ENCODE measurements around the gene ATP7A. TPM values are rescaled to one million over a fixed set of nuclear protein-coding genes. Genes with fewer than 3 reads are reported as not detected.

Gene ATP7A
- total and polyA plus RNA-seq, 2 donors (not counting 3 experiments of a cell fraction or from before 2014, with no cell fraction given): 3.1 to 8.8 TPM

GRCh38 chrX:77977095-77977494, 66.6 kb downstream of the ATP7A start:
- Histone ChIP-seq H2AFZ (ENCODE audit: low read depth, low read length) (no peak overlapping the region), H3K36me3 (ENCODE audit: control insufficient read depth in 2 of 2, extremely low read depth in 1 of 2, insufficient read depth in 2 of 2, low read length in 2 of 2) (no peaks in the 10 kb centered on the region), H3K4me2 (ENCODE audit: insufficient read depth, low read length) (no peak overlapping the region), H3K4me3 (replicated peaks in 1 of 3; ENCODE audit: insufficient read depth in 1 of 3, low read depth in 1 of 3, low read length in 3 of 3) (no peak overlapping the region), H3K9me1 (replicated peaks; ENCODE audit: control insufficient read depth, extremely low read depth, insufficient read depth, low read length) (no peaks in the 10 kb centered on the region), H3K4me1 (ENCODE audit: control insufficient read depth, extremely low read depth, insufficient read depth, low read length) (no peaks in the 10 kb centered on the region), H3K27me3 (ENCODE audit: control insufficient read depth in 2 of 2, insufficient read depth in 2 of 2, low read length in 2 of 2) (no peaks in the 10 kb centered on the region), H3K9me3 (replicated peaks; ENCODE audit: control insufficient read depth, insufficient read depth, low read length) (no peaks in the 10 kb centered on the region), H3K9ac (replicated peaks; ENCODE audit: extremely low read depth, insufficient read depth, low read length) (no peak overlapping the region), H3K79me2 (ENCODE audit: control insufficient read depth, insufficient read depth, low read length) (no peaks in the 10 kb centered on the region), H3K27ac (ENCODE audit: insufficient read depth, low read depth, low read length) (no peak overlapping the region), H4K20me1 (replicated peaks; ENCODE audit: control insufficient read depth, extremely low read depth, insufficient read depth, low read length) (no peaks in the 10 kb centered on the region)
- POLR2A ChIA-PET: no interaction called here
- CTCF ChIA-PET: no interaction called here
- FAIRE-seq (no peak), DNase-seq (ENCODE audit: low read depth, low spot score) (no peak)
- dilution Hi-C loops (cut with MboI; ENCODE audit: extremely low pct_ligation_motif_present, low sequenced_read_pairs) (no loop called here), intact Hi-C loops (cut with micrococcal nuclease) (no loop called here)
- BruUV-seq (replicated peaks): no TSS peak
- TF ChIP-seq FOS (IDR thresholded peaks at IDR 0.05; ENCODE audit: borderline replicate concordance, insufficient read depth, low read length): no peak
- TF ChIP-seq POLR2A (IDR thresholded peaks at IDR 0.05; ENCODE audit: low read depth, low read length): no peak
- TF ChIP-seq EZH2 (IDR thresholded peaks at IDR 0.05; ENCODE audit: borderline replicate concordance, low read depth, low read length, severe bottlenecking): no peak
- no peak for TF ChIP-seq JUN (IDR thresholded peaks at IDR 0.05; ENCODE audit: borderline replicate concordance, insufficient read depth, insufficient read length, low read depth)
- TF ChIP-seq MYC (IDR thresholded peaks at IDR 0.05; ENCODE audit: low read depth, low read length): no peak
- TF ChIP-seq CTCF (IDR thresholded peaks at IDR 0.05; ENCODE audit: extremely low read depth in 1 of 2, insufficient read depth in 1 of 2, low read depth in 1 of 2, low read length in 2 of 2): no peak
- TF ChIP-seq MAX (IDR thresholded peaks at IDR 0.05; ENCODE audit: insufficient read depth, insufficient read length): no peak
- no peak for TF ChIP-seq GATA2 (IDR thresholded peaks at IDR 0.05; ENCODE audit: insufficient read depth, insufficient read length, low read depth, low read length)
- no peak for TF ChIP-seq POLR2AphosphoS5 (IDR thresholded peaks at IDR 0.05; ENCODE audit: insufficient read depth, low read depth, low read length)
